Measurements from ENCODE around the gene MYO15A.

DNA sequence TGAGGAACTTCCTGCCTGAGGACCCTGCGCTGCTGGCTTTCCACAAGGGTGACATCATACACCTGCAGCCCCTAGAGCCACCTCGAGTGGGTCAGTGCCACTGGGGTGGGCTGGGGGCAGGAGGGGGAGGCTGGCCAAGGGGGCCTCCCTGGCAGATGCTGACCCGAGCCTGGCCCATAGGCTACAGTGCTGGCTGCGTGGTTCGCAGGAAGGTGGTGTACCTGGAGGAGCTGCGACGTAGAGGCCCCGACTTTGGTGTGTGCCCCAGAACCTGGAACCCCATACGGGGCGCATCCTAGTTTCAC, 48.4 kb downstream of the MYO15A start:
- no peak for TF ChIP-seq ZFX (IDR thresholded peaks at IDR 0.05; ENCODE audit: borderline replicate concordance)
- no peak for TF ChIP-seq CTCF (IDR thresholded peaks at IDR 0.05)

Data from 22Rv1 (cell line).